ENCODE data around the gene SRPX. TPM values are rescaled to one million over a fixed set of nuclear protein-coding genes. Genes with fewer than 3 reads are reported as not detected.

SRPX gene, protein sequence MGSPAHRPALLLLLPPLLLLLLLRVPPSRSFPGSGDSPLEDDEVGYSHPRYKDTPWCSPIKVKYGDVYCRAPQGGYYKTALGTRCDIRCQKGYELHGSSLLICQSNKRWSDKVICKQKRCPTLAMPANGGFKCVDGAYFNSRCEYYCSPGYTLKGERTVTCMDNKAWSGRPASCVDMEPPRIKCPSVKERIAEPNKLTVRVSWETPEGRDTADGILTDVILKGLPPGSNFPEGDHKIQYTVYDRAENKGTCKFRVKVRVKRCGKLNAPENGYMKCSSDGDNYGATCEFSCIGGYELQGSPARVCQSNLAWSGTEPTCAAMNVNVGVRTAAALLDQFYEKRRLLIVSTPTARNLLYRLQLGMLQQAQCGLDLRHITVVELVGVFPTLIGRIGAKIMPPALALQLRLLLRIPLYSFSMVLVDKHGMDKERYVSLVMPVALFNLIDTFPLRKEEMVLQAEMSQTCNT
- total RNA-seq: 109 and 110 TPM in 2 replicates

GRCh38 chrX:38220415-38221390 lies at the start of gene SRPX:
Gene SRPX (minus strand): TSS chrX:38220871. CDS start chrX:38220792, 79 bp downstream.

Other genes with a start within 250 kb of the SRPX start
- gene SYTL5, start 214.3 kb downstream of the SRPX start, total RNA-seq: 0.15 and 0.17 TPM in 2 replicates
- gene RPGR, start 106.6 kb upstream of the SRPX start, total RNA-seq: 4.5 TPM in 2 replicates
- gene OTC, start 131.7 kb upstream of the SRPX start, total RNA-seq: not detected in 2 replicates

Data from bronchus fibroblast of lung (primary cell).